SK-N-MC (cell line): Measurements from ENCODE around the gene ILF3.

ENCODE experiments used
- DNase-seq: peaks from one replicate; pipeline ENCODE4 v3.0.0-alpha.2; 2011; ENCODE audit warnings: low read depth, low spot score
- H3K27ac ChIP-seq: fragments of 200-600 bp; sonication (generic); 2 replicates; pipeline ENCODE4 v1.5.1; 2016; ENCODE audit warnings: mixed run types
- H3K36me3 ChIP-seq: fragments of 200-600 bp; sonication (generic); 2 replicates; pipeline ENCODE4 v1.6.1; 2017; ENCODE audit warnings: antibody characterized with exemption, low read length, mixed read lengths; ENCODE audit not compliant: insufficient read depth
- H3K4me3 ChIP-seq: fragments of 200-600 bp; sonication (generic); 2 replicates; pipeline ENCODE4 v1.5.1; 2016
- H3K9ac ChIP-seq: fragments of 200-600 bp; sonication (generic); 2 replicates; pipeline ENCODE4 v1.8.0; 2017; ENCODE audit warnings: mixed run types, mixed read lengths; ENCODE audit not compliant: insufficient read length
- H3K9me3 ChIP-seq: fragments of 200-600 bp; sonication (generic); 2 replicates; pipeline ENCODE4 v1.6.1; 2017; ENCODE audit warnings: low read depth, mild to moderate bottlenecking, antibody characterized with exemption, low read length, moderate library complexity, mixed read lengths
- EZH2 ChIP-seq: fragments of 200-600 bp; sonication (generic); IDR thresholded peaks from one replicate; pipeline ENCODE4 v1.6.1; 2017; ENCODE audit warnings: antibody characterized with exemption
- FOXP2 ChIP-seq: optimal IDR thresholded peaks from 2 replicates; pipeline ENCODE3; 2011; ENCODE audit warnings: mild to moderate bottlenecking, moderate library complexity; ENCODE audit not compliant: insufficient read depth; ENCODE audit errors: extremely low read length, control extremely low read depth
- POLR2AphosphoS5 ChIP-seq: IDR thresholded peaks from 2 replicates; pipeline ENCODE4 v1.6.1; 2012; ENCODE audit warnings: mild to moderate bottlenecking, low read depth, low read length, borderline replicate concordance

The ILF3 gene

DNA sequence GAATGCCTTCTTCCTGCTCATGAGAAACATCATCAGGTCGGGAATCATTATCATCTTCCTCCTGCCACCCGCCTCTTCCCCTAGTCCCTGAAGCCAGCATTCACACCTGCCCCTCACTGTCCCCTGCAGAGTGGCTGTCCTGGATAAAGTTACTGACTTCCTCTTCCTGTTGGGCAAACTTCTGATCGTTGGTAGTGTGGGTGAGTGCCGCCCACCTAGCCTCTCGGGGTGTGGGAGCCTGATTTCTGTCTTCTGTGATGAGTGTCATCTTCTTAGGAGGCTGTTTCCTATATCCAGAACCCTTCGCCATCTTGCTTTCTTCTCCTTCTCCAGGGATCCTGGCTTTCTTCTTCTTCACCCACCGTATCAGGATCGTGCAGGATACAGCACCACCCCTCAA is 16.3 kb upstream of the ILF3 start:
- DNase-seq, result no peak

DNA sequence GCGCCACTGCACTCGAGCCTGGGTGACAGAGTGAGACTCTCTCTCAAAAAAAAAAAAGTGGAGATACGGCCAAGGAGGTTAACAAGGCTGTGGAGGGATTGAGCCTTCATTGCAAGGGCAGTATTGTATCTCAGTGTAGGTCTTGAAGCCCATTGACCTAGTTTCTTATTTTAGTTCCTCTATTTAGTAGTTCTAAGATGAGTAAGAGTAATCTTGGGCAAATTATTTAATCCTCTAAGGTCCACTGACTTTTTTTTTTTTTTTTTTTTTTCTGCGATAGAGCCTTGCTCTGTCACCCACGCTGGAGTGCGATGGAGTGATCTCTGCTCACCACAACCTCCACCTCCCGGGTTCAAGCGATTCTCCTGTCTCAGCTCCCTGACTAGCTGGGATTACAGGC is 14.3 kb upstream of the ILF3 start:
- TF ChIP-seq POLR2AphosphoS5, result no peak
- TF ChIP-seq FOXP2, result no peak
- no peak overlapping the region for H3K9ac ChIP-seq
- DNase-seq, result no peak
- H3K4me3 ChIP-seq, result no peak overlapping the region
- H3K36me3 ChIP-seq, result peaks cover 22% of the 10 kb centered on the region; the same call in 1 of the 2 replicates
- H3K9me3 ChIP-seq, result no peaks in the 10 kb centered on the region
- H3K27ac ChIP-seq, result no peak overlapping the region

More for the DNA sequence above, 16.3 kb upstream of the ILF3 start:
- Histone ChIP-seq H3K4me3 (no peak overlapping the region), H3K9me3 (no peaks in the 10 kb centered on the region), H3K27ac (no peak overlapping the region), H3K36me3 (peaks cover 29% of the 10 kb centered on the region; the same call in 1 of the 2 replicates), H3K9ac (no peak overlapping the region)
- TF ChIP-seq EZH2 (no peak), POLR2AphosphoS5 (no peak), FOXP2 (no peak)

DNA sequence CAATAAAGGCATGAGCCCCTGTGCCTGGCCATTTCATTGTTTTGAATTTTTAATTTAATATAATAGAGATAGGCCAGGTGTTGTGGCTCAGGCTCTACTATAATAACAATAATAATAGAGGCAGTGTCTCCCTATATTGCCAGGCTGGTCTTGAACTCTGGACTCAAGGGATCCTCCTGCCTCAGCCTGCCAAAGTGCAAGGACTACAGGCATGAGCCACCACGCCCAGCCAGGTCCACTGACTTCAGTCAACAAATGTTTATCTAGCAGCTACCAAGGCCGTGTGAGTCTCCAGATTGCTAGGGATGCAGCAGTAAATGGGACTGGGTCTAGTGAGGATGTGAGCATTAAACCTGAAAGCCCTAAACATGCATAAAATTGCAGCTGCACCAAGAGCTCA is 13.8 kb upstream of the ILF3 start:
- TF ChIP-seq POLR2AphosphoS5, result no peak
- no peak for TF ChIP-seq FOXP2
- TF ChIP-seq EZH2, result no peak
- Histone ChIP-seq H3K36me3 (peaks cover 16% of the 10 kb centered on the region; the same call in 1 of the 2 replicates), H3K4me3 (no peak overlapping the region), H3K27ac (no peak overlapping the region), H3K9ac (no peak overlapping the region), H3K9me3 (no peaks in the 10 kb centered on the region)
- DNase-seq, result no peak

DNA sequence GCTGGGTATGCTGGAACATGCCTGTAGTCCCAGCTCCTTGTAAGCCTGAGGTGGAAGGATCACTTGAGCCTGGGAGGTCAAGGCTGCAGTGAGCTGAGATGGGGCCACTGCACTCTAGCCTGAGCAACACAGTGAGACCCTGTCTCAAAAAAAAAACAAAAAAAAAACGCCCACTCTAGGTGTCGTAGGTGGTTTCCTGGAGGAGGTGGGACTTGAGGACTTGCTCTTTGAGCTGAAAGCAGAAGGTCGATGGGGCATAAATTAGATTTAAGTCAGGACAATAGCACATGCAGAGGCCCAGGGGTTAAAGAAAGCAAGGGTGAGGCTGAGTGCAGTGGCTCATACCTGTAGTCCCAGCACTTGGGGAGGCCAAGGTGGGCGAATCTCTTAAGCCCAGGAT is 12.9 kb upstream of the ILF3 start:
- Histone ChIP-seq H3K9me3 (no peaks in the 10 kb centered on the region), H3K4me3 (no peak overlapping the region), H3K27ac (no peak overlapping the region), H3K36me3 (peaks cover 12% of the 10 kb centered on the region; the same call in 1 of the 2 replicates), H3K9ac (no peak overlapping the region)
- DNase-seq, result no peak
- TF ChIP-seq FOXP2 (no peak), EZH2 (no peak), POLR2AphosphoS5 (no peak)

DNA sequence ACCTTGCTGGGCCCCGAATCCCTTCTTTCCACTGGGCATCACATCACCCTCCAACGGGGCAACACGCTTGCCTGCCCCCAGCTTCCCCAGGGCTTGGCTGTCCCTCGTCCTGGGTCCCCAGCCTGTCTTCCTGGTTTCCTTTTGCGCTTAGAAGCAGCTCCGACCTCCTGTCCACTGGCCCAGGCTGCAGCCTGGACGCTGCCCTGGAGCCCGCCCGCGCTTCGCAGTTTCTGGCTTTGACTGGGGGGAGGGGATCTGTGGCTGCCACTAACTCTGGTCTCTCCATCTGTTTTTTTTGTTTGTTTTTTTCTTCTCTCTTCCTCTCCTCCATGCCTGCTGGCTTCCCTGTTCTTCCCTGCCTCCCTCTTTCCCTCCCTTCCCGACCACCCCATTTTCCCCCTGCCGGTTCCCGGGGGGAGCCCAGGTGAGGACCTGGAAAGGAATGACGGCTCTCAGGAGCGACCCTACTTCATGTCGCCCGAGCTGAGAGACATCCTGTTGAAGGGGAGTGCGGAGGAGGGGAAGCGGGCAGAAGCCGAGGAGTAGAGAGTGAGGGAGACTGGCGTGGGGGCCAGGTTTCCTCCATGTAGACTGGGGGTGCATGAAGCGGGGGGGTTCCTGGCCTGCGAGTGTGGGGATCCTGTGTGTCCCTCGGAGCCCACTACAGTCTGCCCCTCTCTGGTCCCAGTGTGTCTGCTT is 11.5 kb upstream of the ILF3 start:
- H3K9ac ChIP-seq, result no peak overlapping the region
- no peak overlapping the region for H3K27ac ChIP-seq
- DNase-seq, result no peak

DNA sequence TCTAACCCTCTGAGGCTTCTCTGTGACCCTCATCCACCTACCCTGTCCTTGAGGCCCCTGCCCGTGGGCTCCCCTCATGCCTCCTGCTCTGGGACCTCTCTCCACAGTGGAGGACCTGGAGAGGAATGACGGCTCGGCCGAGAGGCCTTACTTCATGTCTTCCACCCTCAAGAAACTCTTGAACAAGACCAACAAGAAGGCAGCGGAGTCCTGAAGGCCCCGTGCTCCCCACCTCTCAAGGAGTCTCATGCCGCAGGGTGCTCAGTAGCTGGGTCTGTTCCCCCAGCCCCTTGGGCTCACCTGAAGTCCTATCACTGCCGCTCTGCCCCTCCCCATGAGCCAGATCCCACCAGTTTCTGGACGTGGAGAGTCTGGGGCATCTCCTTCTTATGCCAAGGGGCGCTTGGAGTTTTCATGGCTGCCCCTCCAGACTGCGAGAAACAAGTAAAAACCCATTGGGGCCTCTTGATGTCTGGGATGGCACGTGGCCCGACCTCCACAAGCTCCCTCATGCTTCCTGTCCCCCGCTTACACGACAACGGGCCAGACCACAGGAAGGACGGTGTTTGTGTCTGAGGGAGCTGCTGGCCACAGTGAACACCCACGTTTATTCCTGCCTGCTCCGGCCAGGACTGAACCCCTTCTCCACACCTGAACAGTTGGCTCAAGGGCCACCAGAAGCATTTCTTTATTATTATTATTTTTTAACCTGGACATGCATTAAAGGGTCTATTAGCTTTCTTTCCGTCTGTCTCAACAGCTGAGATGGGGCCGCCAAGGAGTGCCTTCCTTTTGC is 10.8 kb upstream of the ILF3 start:
- Histone ChIP-seq H3K4me3 (peak overlapping the region; percentile 72; the same call in 1 of the 2 replicates), H3K27ac (peak overlapping the region; percentile 85), H3K9me3 (no peaks in the 10 kb centered on the region), H3K9ac (no peak overlapping the region), H3K36me3 (no peaks in the 10 kb centered on the region; the same call in 1 of the 2 replicates)
- DNase-seq, result no peak
- TF ChIP-seq FOXP2 (no peak), POLR2AphosphoS5 (no peak), EZH2 (no peak)

More for the DNA sequence above, 11.5 kb upstream of the ILF3 start:
- no peak overlapping the region for H3K4me3 ChIP-seq
- H3K36me3 ChIP-seq, result peaks cover 4% of the 10 kb centered on the region; the same call in 1 of the 2 replicates
- TF ChIP-seq FOXP2, result no peak
- no peak for TF ChIP-seq EZH2
- no peak for TF ChIP-seq POLR2AphosphoS5
- no peaks in the 10 kb centered on the region for H3K9me3 ChIP-seq

DNA sequence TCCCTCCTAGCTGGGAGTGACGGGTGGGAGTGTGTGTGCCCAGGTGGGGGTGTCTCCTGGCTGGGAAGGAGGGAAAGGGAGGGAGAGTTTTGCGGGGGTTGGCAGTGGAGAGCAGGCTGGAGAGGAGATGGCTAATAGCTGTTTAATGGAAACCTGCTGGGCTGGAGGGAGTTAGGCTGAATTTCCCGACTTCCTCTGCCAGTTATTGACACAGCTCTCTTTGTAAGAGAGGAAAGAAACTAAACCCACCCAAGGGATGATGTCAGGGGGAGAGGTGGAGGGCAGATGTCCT is 10.2 kb upstream of the ILF3 start:
- TF ChIP-seq EZH2 (no peak), POLR2AphosphoS5 (no peak), FOXP2 (no peak)
- no peak overlapping the region for H3K9ac ChIP-seq
- no peaks in the 10 kb centered on the region; the same call in 1 of the 2 replicates for H3K36me3 ChIP-seq
- H3K27ac ChIP-seq, result peak overlapping the region; percentile 85
- peak overlapping the region; percentile 72 for H3K4me3 ChIP-seq
- H3K9me3 ChIP-seq, result no peaks in the 10 kb centered on the region
- no peak for DNase-seq

DNA sequence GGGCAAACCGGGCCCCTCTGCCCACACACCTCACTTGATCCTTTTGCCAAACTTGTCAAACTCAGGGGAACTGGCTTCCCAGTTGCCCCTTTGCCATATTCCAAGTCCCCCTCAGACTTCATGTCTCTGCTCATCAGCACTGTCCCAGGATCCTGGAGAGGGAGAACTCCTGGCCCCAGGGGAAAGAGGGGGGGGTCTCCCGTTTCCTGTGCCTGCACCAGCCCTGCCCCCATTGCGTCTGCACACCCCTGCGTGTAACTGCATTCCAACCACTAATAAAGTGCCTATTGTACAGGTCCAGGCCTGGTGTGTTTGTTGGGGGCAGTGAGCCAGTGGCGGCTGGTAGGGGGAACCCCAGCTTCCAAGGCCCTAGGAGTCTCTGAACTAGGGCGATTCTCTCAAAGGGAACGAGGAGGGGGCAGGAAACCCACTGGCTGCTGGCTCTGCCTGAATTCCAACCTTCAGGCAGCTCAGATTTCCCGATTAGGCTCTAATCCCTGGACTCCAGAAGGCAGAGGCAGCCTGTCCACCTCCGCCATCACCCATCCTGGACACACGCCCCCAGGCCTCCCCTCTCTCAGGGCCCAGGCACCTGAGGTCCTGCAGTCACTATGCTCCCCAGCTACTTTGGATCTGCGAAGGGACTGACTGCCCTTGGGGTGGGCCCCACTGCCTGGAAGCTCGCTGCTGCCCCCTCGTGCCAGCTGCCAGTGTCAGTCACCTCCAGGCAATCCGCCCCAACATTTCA is 9.7 kb upstream of the ILF3 start:
- TF ChIP-seq POLR2AphosphoS5 (peak; percentile 22; the same call in 1 of the 2 replicates), EZH2 (no peak)
- H3K4me3 ChIP-seq, result peak overlapping the region; percentile 72
- no peak overlapping the region for H3K9ac ChIP-seq
- peak overlapping the region; percentile 85 for H3K27ac ChIP-seq
- DNase-seq, result no peak
- H3K36me3 ChIP-seq, result no peaks in the 10 kb centered on the region; the same call in 1 of the 2 replicates
- H3K9me3 ChIP-seq, result no peaks in the 10 kb centered on the region
